ENCODE data around the gene NARF. TPM values are rescaled to one million over a fixed set of nuclear protein-coding genes. Genes with fewer than 3 reads are reported as not detected.

Gene NARF
- total RNA-seq, 2 donors from 2014 or later: 68.7 to 75.5 TPM

DNA sequence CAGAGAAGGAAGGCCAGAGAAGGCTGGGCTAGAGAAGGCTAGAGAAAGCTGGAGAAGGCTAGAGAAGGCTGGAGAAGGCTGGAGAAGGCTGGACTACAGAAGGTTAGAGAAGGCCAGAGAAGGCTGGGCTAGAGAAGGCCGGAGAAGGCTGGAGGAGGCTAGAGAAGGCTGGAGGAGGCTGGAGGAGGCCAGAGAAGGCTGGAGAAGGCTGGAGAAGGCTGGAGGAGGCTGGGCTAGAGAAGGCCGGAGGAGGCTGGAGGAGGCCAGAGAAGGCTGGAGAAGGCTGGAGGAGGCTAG lies 33.7 kb upstream of the NARF start:
- Histone ChIP-seq H3K9me3 (no peaks in the 10 kb centered on the region), H3K27ac (no peak overlapping the region), H3K9ac (ENCODE audit: low read depth in 2 of 2, low read length in 2 of 2) (no peak overlapping the region), H3K27me3 (no peaks in the 10 kb centered on the region), H3K4me3 (no peak overlapping the region), H3K4me1 (no peaks in the 10 kb centered on the region), H3K36me3 (no peaks in the 10 kb centered on the region)
- TF ChIP-seq, protein P1, sequence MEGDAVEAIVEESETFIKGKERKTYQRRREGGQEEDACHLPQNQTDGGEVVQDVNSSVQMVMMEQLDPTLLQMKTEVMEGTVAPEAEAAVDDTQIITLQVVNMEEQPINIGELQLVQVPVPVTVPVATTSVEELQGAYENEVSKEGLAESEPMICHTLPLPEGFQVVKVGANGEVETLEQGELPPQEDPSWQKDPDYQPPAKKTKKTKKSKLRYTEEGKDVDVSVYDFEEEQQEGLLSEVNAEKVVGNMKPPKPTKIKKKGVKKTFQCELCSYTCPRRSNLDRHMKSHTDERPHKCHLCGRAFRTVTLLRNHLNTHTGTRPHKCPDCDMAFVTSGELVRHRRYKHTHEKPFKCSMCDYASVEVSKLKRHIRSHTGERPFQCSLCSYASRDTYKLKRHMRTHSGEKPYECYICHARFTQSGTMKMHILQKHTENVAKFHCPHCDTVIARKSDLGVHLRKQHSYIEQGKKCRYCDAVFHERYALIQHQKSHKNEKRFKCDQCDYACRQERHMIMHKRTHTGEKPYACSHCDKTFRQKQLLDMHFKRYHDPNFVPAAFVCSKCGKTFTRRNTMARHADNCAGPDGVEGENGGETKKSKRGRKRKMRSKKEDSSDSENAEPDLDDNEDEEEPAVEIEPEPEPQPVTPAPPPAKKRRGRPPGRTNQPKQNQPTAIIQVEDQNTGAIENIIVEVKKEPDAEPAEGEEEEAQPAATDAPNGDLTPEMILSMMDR (IDR thresholded peaks at IDR 0.05): no peak
- intact Hi-C loops (cut with DNase I): no loop called here
- no peak for DNase-seq

DNA sequence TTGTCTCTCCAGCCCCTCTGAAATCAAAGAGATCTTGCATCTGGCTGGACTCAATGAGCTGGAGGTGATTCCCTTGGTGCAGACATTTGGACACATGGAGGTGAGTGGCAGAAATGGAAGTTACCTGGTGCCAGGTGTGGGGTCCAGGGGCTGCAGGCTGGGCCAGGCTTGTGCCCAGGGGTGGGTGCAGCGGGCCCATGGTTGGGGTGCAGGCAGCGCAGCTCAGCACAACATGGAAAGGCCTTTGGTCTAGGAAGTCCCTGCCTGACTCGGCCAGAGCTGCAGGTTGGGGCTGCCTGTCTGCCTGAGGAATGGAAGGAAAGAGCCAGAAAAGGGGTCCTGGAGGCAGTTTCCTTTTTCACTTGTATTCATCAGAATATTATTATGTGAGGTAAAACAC lies 30.0 kb upstream of the NARF start:
- no peak overlapping the region for H3K27ac ChIP-seq
- no peaks in the 10 kb centered on the region for H3K36me3 ChIP-seq
- H3K9me3 ChIP-seq: no peaks in the 10 kb centered on the region
- TF ChIP-seq, protein P1 (IDR thresholded peaks at IDR 0.05): no peak
- H3K9ac ChIP-seq (ENCODE audit: low read depth in 2 of 2, low read length in 2 of 2): no peak overlapping the region
- H3K27me3 ChIP-seq: no peaks in the 10 kb centered on the region
- no peak for DNase-seq
- intact Hi-C loops (cut with DNase I): no loop called here
- no peaks in the 10 kb centered on the region for H3K4me1 ChIP-seq
- no peak overlapping the region for H3K4me3 ChIP-seq

DNA sequence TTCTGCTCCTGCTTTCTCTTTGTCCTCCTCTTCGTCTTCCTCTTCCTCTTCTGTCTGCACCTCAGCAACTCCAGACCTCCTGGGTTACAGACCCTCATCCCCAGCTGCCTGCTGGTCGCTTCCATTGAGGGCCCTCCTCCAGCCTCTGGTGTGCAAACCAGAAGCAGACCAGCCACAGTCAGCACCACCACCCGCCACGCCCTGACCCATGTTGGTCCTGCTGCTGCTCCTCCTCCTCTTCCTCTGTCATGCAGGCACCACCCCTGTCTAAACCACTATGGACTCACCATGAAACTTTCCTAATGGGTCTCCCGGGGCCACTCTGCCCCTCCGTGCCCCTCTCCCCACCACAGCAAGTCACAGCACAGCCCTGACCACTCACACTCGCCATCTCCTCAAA lies 28.7 kb upstream of the NARF start:
- Histone ChIP-seq H3K27ac (no peak overlapping the region), H3K9me3 (no peaks in the 10 kb centered on the region), H3K36me3 (no peaks in the 10 kb centered on the region), H3K4me3 (no peak overlapping the region), H3K4me1 (no peaks in the 10 kb centered on the region), H3K27me3 (no peaks in the 10 kb centered on the region), H3K9ac (ENCODE audit: low read depth in 2 of 2, low read length in 2 of 2) (no peak overlapping the region)
- TF ChIP-seq, protein P1 (IDR thresholded peaks at IDR 0.05): no peak
- no peak for DNase-seq
- intact Hi-C loops (cut with DNase I): no loop called here

DNA sequence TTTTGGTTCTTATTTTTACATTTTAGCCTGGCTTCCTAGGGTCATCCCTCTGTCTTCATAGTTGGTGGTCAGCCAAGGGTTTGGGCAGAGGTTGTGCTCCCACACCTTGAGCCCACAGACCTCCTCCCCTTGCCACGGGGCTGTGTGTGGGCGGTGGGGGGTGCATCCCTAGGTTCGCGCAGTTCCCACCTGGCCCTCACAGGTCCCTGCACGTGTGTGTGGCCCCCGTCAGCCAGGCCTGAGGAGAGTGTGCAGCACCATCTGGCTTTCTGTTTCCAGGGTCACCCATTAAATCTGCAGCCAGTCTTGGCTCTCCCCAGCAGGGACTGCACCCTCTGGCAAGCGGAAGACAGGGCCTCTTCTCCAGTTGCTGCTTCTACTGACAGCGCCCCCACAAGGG lies 26.5 kb upstream of the NARF start:
- Histone ChIP-seq H3K4me3 (no peak overlapping the region), H3K9me3 (no peaks in the 10 kb centered on the region), H3K27me3 (no peaks in the 10 kb centered on the region), H3K36me3 (no peaks in the 10 kb centered on the region), H3K4me1 (no peaks in the 10 kb centered on the region), H3K9ac (ENCODE audit: low read depth in 2 of 2, low read length in 2 of 2) (no peak overlapping the region), H3K27ac (no peak overlapping the region)
- intact Hi-C loops (cut with DNase I): no loop called here
- TF ChIP-seq, protein P1 (IDR thresholded peaks at IDR 0.05): no peak
- no peak for DNase-seq

DNA sequence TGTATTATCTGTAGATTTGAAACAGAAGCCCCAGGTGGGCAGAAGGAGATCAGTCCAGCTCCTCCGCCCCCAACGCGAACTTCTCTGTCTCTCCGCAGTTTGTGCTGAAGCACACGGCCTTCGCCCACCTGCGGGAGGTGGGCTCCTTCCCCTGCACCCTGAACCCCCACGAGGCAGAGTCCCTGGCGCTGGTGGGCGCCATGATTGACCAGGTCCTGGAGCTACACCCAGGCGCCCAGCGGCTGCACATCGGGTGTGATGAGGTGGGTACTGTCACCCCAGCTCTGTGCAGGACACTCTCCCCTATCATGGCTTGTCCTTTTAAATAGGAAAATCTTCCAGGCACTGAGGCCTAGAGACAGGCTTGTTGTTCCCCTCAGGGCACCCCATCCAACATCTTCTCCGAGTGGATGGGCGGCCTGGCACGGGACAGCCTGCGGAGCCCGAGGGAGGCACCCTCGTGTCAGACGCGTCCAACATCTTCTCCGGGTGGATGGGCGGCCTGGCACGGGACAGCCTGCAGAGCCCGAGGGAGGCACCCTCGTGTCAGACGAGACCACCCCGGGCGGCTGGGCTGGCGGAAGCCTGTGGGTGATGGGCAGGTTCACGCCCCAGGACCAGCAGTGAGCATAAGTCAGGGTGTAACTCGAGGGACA lies 24.9 kb upstream of the NARF start:
- Histone ChIP-seq H3K9me3 (no peaks in the 10 kb centered on the region), H3K27ac (no peak overlapping the region), H3K9ac (ENCODE audit: low read depth in 2 of 2, low read length in 2 of 2) (no peak overlapping the region), H3K4me1 (no peaks in the 10 kb centered on the region), H3K27me3 (no peaks in the 10 kb centered on the region), H3K36me3 (no peaks in the 10 kb centered on the region), H3K4me3 (no peak overlapping the region)
- TF ChIP-seq, protein P1 (IDR thresholded peaks at IDR 0.05): no peak
- DNase-seq: no peak
- intact Hi-C loops (cut with DNase I): no loop called here

DNA sequence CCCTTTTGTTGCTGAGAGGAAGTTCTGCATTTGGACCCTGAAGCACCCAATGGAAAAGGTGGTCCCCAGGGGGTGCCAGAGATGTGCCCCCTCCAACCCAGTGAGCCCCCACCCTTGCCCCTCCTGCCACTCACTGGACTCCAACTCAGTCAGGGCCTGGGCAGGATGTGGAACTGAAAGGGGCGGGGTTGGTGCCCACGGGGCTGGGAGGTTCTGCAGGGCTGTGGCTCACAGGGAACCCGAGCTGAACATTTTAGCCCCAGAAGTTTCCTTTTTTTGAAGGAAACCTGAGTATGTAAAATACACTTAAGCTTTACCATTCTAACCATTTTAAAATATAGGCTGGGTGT lies 24.4 kb upstream of the NARF start:
- intact Hi-C loops (cut with DNase I): no loop called here
- H3K9me3 ChIP-seq: no peaks in the 10 kb centered on the region
- no peak overlapping the region for H3K4me3 ChIP-seq
- no peaks in the 10 kb centered on the region for H3K4me1 ChIP-seq
- H3K9ac ChIP-seq (ENCODE audit: low read depth in 2 of 2, low read length in 2 of 2): no peak overlapping the region
- TF ChIP-seq, protein P1 (IDR thresholded peaks at IDR 0.05): no peak
- H3K27me3 ChIP-seq: no peaks in the 10 kb centered on the region
- no peaks in the 10 kb centered on the region for H3K36me3 ChIP-seq
- no peak for DNase-seq
- H3K27ac ChIP-seq: no peak overlapping the region
